Measurements from ENCODE around the gene SYCE3. TPM values are rescaled to one million over a fixed set of nuclear protein-coding genes. Genes with fewer than 3 reads are reported as not detected.

Gene SYCE3
- total and polyA plus RNA-seq, 2 donors (not counting 3 experiments of a cell fraction or from before 2014, with no cell fraction given): not detected

- H3K79me2 ChIP-seq (ENCODE audit: control insufficient read depth, insufficient read depth, low read length): no peaks in the 10 kb centered on the region
- FAIRE-seq: peak; percentile 90
- peak; percentile 68 for DNase-seq (ENCODE audit: low read depth, low spot score)
- ChIA-PET CTCF (interaction anchor here (1.0 to 5.2 kb wide), 11 partner anchors 13 to 115 kb away, joined by 3 to 91 read pairs (median 4); partner anchors contain the start of gene SYCE3), POLR2A (no interaction called here)
- intact Hi-C loops (cut with micrococcal nuclease) (loop anchor here (1.0 to 5.0 kb wide), 3 partner anchors 44 to 115 kb away; partner anchors contain the start of gene SHANK3), dilution Hi-C loops (cut with MboI; ENCODE audit: extremely low pct_ligation_motif_present, low sequenced_read_pairs) (no loop called here)
- H3K4me3 ChIP-seq (replicated peaks in 1 of 3; ENCODE audit: insufficient read depth in 1 of 3, low read depth in 1 of 3, low read length in 3 of 3): no peak overlapping the region
- H3K36me3 ChIP-seq (ENCODE audit: control insufficient read depth in 2 of 2, extremely low read depth in 1 of 2, insufficient read depth in 2 of 2, low read length in 2 of 2): peaks cover 0 to 7% of the 10 kb centered on the region in 2 experiments
- H2AFZ ChIP-seq (ENCODE audit: low read depth, low read length): no peak overlapping the region
- H4K20me1 ChIP-seq (replicated peaks; ENCODE audit: control insufficient read depth, extremely low read depth, insufficient read depth, low read length): no peaks in the 10 kb centered on the region
- no peaks in the 10 kb centered on the region for H3K4me1 ChIP-seq (ENCODE audit: control insufficient read depth, extremely low read depth, insufficient read depth, low read length)
- H3K27me3 ChIP-seq (ENCODE audit: control insufficient read depth in 2 of 2, insufficient read depth in 2 of 2, low read length in 2 of 2): no peaks in the 10 kb centered on the region
- H3K9me3 ChIP-seq (replicated peaks; ENCODE audit: control insufficient read depth, insufficient read depth, low read length): no peaks in the 10 kb centered on the region
- no peak overlapping the region for H3K4me2 ChIP-seq (ENCODE audit: insufficient read depth, low read length)
- TF ChIP-seq GATA2 (IDR thresholded peaks at IDR 0.05; ENCODE audit: insufficient read depth, insufficient read length, low read depth, low read length): no peak
- TF ChIP-seq, protein P1, sequence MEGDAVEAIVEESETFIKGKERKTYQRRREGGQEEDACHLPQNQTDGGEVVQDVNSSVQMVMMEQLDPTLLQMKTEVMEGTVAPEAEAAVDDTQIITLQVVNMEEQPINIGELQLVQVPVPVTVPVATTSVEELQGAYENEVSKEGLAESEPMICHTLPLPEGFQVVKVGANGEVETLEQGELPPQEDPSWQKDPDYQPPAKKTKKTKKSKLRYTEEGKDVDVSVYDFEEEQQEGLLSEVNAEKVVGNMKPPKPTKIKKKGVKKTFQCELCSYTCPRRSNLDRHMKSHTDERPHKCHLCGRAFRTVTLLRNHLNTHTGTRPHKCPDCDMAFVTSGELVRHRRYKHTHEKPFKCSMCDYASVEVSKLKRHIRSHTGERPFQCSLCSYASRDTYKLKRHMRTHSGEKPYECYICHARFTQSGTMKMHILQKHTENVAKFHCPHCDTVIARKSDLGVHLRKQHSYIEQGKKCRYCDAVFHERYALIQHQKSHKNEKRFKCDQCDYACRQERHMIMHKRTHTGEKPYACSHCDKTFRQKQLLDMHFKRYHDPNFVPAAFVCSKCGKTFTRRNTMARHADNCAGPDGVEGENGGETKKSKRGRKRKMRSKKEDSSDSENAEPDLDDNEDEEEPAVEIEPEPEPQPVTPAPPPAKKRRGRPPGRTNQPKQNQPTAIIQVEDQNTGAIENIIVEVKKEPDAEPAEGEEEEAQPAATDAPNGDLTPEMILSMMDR (IDR thresholded peaks at IDR 0.05; ENCODE audit: extremely low read depth in 1 of 2, insufficient read depth in 1 of 2, low read depth in 1 of 2, low read length in 2 of 2): peak; percentile 53 to 62
- no peak for TF ChIP-seq JUN (IDR thresholded peaks at IDR 0.05; ENCODE audit: borderline replicate concordance, insufficient read depth, insufficient read length, low read depth)
- no peaks in the 10 kb centered on the region for H3K9me1 ChIP-seq (replicated peaks; ENCODE audit: control insufficient read depth, extremely low read depth, insufficient read depth, low read length)
- BruUV-seq (replicated peaks): no TSS peak
- no peak overlapping the region for H3K9ac ChIP-seq (replicated peaks; ENCODE audit: extremely low read depth, insufficient read depth, low read length)
- no peak overlapping the region for H3K27ac ChIP-seq (ENCODE audit: insufficient read depth, low read depth, low read length)
Measured at GRCh38 chr22:50576070-50576469, 13.4 kb upstream of the SYCE3 start.

DNA sequence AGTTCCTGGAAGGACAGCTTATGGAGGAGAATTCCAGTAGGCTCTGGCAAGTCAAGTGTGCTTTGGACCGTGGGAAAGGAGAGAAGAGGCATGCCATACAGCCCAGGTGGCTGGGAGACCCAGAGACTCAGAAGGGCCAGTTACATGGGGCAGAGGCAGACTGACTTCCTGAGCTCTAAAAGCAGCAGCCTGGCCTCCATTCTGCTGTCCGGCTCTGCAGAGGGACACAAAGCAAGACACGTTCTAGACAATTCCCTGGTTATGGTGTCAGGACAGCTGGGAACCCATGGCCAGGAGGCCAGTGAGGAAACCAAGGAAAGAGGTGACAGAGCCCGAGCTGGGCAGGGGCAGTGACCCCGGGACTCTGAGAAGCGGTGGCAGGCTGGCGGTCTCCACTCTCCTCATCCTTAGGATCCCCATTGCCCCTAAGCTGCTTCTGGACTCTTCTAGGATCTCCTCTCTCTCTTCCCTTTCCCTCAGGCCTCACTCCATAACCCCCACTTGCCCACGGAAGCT lies 12.8 kb upstream of the SYCE3 start:
- H3K36me3 ChIP-seq (ENCODE audit: control insufficient read depth in 2 of 2, extremely low read depth in 1 of 2, insufficient read depth in 2 of 2, low read length in 2 of 2): peaks cover 0 to 6% of the 10 kb centered on the region in 2 experiments
- POLR2A ChIA-PET: no interaction called here

More for the DNA sequence above, 12.8 kb upstream of the SYCE3 start:
- no peak for FAIRE-seq
- no peaks in the 10 kb centered on the region for H3K9me1 ChIP-seq (replicated peaks; ENCODE audit: control insufficient read depth, extremely low read depth, insufficient read depth, low read length)
- H3K4me3 ChIP-seq (replicated peaks in 1 of 3; ENCODE audit: insufficient read depth in 1 of 3, low read depth in 1 of 3, low read length in 3 of 3): no peak overlapping the region
- no peak overlapping the region for H2AFZ ChIP-seq (ENCODE audit: low read depth, low read length)
- no peaks in the 10 kb centered on the region for H4K20me1 ChIP-seq (replicated peaks; ENCODE audit: control insufficient read depth, extremely low read depth, insufficient read depth, low read length)
- CTCF ChIA-PET: interaction anchor here (1.0 to 5.2 kb wide), 13 partner anchors 10 to 127 kb away, joined by 3 to 91 read pairs (median 4); partner anchors contain the start of genes SCO2 and SYCE3
- no TSS peak for BruUV-seq (replicated peaks)
- H3K4me2 ChIP-seq (ENCODE audit: insufficient read depth, low read length): no peak overlapping the region
- H3K9ac ChIP-seq (replicated peaks; ENCODE audit: extremely low read depth, insufficient read depth, low read length): no peak overlapping the region
- H3K27ac ChIP-seq (ENCODE audit: insufficient read depth, low read depth, low read length): no peak overlapping the region
- DNase-seq (ENCODE audit: low read depth, low spot score): no peak
- intact Hi-C loops (cut with micrococcal nuclease) (loop anchor here (5.0 kb wide), 1 partner anchor 97 kb away; the partner anchor contains the start of gene SHANK3), dilution Hi-C loops (cut with MboI; ENCODE audit: extremely low pct_ligation_motif_present, low sequenced_read_pairs) (no loop called here)
- H3K4me1 ChIP-seq (ENCODE audit: control insufficient read depth, extremely low read depth, insufficient read depth, low read length): no peaks in the 10 kb centered on the region
- no peaks in the 10 kb centered on the region for H3K9me3 ChIP-seq (replicated peaks; ENCODE audit: control insufficient read depth, insufficient read depth, low read length)
- no peaks in the 10 kb centered on the region for H3K79me2 ChIP-seq (ENCODE audit: control insufficient read depth, insufficient read depth, low read length)
- TF ChIP-seq POLR2A (IDR thresholded peaks at IDR 0.05; ENCODE audit: low read depth, low read length) (no peak), GATA2 (IDR thresholded peaks at IDR 0.05; ENCODE audit: insufficient read depth, insufficient read length, low read depth, low read length) (no peak), MAX (IDR thresholded peaks at IDR 0.05; ENCODE audit: insufficient read depth, insufficient read length) (no peak), POLR2AphosphoS5 (IDR thresholded peaks at IDR 0.05; ENCODE audit: insufficient read depth, low read depth, low read length) (no peak), FOS (IDR thresholded peaks at IDR 0.05; ENCODE audit: borderline replicate concordance, insufficient read depth, low read length) (no peak)
- H3K27me3 ChIP-seq (ENCODE audit: control insufficient read depth in 2 of 2, insufficient read depth in 2 of 2, low read length in 2 of 2): no peaks in the 10 kb centered on the region
